HEK293 (cell line): ENCODE measurements around the gene TMOD2.

ENCODE experiments used
- CTCF ChIA-PET: fragments of 350-600 bp; formaldehyde crosslinking; extraction: SDS; loops from one replicate; lab custom pipeline; 2021; ENCODE audit warnings: antibody characterized with exemption; lab: Yijun Ruan, JAX
- POLR2A ChIA-PET: fragments of 300-600 bp; formaldehyde crosslinking; extraction: SDS; loops from one replicate; lab custom pipeline; 2020; ENCODE audit warnings: antibody characterized with exemption, inconsistent platforms; lab: Yijun Ruan, JAX
- H3K27ac ChIP-seq: fragments of 200-500 bp; sonication (Bioruptor generic); 2 replicates; pipeline ENCODE4 v1.5.1; 2014; ENCODE audit warnings: low read depth, low read length, control low read depth, inconsistent platforms; ENCODE audit errors: extremely low read depth
- H3K36me3 ChIP-seq, 2 experiments: fragments of 200-500 bp in 1 of 2; sonication (Bioruptor generic) in 1 of 2; 1 replicate in 1 of 2; 2 replicates in 1 of 2; pipeline ENCODE4 v1.5.1; 2014 to 2017; ENCODE audit warnings: inconsistent platforms in 2 of 2, low read length in 2 of 2; ENCODE audit not compliant: control insufficient read depth in 2 of 2, insufficient read depth in 1 of 2
- H3K4me1 ChIP-seq: fragments of 200-500 bp; sonication (Bioruptor generic); 2 replicates; pipeline ENCODE4 v1.5.1; 2014; ENCODE audit warnings: mild to moderate bottlenecking, low read length, inconsistent platforms; ENCODE audit not compliant: control insufficient read depth, insufficient read depth
- H3K4me3 ChIP-seq: 2 replicates; pipeline ENCODE4 v1.5.1; 2011; ENCODE audit warnings: low read depth, mild to moderate bottlenecking, control low read depth, low read length, moderate library complexity
- H3K9me3 ChIP-seq: fragments of 200-500 bp; sonication (Bioruptor generic); 2 replicates; pipeline ENCODE4 v1.5.1; 2014; ENCODE audit warnings: low read depth, low read length, inconsistent platforms; ENCODE audit not compliant: control insufficient read depth, insufficient read depth
- GLIS1 ChIP-seq: fragments of 450-650 bp; formaldehyde crosslinking; IDR thresholded peaks from 2 replicates; pipeline ENCODE4 v1.5.1; 2016; ENCODE audit warnings: missing biosample characterization, missing genetic modification characterization
- IKZF3 ChIP-seq: fragments of 450-650 bp; IDR thresholded peaks from 2 replicates; pipeline ENCODE4 v1.5.0; 2018; ENCODE audit warnings: missing biosample characterization, mild to moderate bottlenecking, missing genetic modification characterization, moderate library complexity
- PRDM1 ChIP-seq: fragments of 450-650 bp; formaldehyde crosslinking; IDR thresholded peaks from 2 replicates; pipeline ENCODE4; 2016; ENCODE audit warnings: missing biosample characterization, missing genetic modification characterization
- SALL2 ChIP-seq: fragments of 450-650 bp; formaldehyde crosslinking; IDR thresholded peaks from 2 replicates; pipeline ENCODE4 v1.5.0; 2017; ENCODE audit warnings: missing biosample characterization, mild to moderate bottlenecking, missing genetic modification characterization, borderline replicate concordance
- SETDB1 ChIP-seq: IDR thresholded peaks from one replicate; pipeline ENCODE4 v1.6.1; 2017; ENCODE audit warnings: mild to moderate bottlenecking, low read length, moderate library complexity, mixed read lengths; ENCODE audit not compliant: insufficient read length
- TRIM28 ChIP-seq: IDR thresholded peaks from 2 replicates; pipeline ENCODE4 v1.6.1; 2011; ENCODE audit warnings: low read length, control low read depth, borderline replicate concordance
- TSHZ1 ChIP-seq: fragments of 450-650 bp; formaldehyde crosslinking; IDR thresholded peaks from 2 replicates; pipeline ENCODE4 v1.5.1; 2016; ENCODE audit warnings: missing biosample characterization, missing genetic modification characterization, borderline replicate concordance
- ZBTB10 ChIP-seq: fragments of 450-650 bp; formaldehyde crosslinking; IDR thresholded peaks from 2 replicates; pipeline ENCODE4 v1.5.1; 2016; ENCODE audit warnings: missing biosample characterization, missing genetic modification characterization
- ZBTB20 ChIP-seq: fragments of 450-650 bp; formaldehyde crosslinking; IDR thresholded peaks from 2 replicates; pipeline ENCODE4 v1.5.1; 2016; ENCODE audit warnings: missing biosample characterization, missing genetic modification characterization
- ZNF10 ChIP-seq: fragments of 450-650 bp; formaldehyde crosslinking; IDR thresholded peaks from 2 replicates; pipeline ENCODE4 v1.5.1; 2017; ENCODE audit warnings: missing biosample characterization, missing genetic modification characterization
- ZNF112 ChIP-seq: fragments of 450-650 bp; formaldehyde crosslinking; IDR thresholded peaks from 2 replicates; pipeline ENCODE4 v1.5.0; 2017; ENCODE audit warnings: missing biosample characterization, missing genetic modification characterization
- ZNF155 ChIP-seq: fragments of 450-650 bp; formaldehyde crosslinking; IDR thresholded peaks from 2 replicates; pipeline ENCODE4 v1.5.1; 2016; ENCODE audit warnings: missing biosample characterization, missing genetic modification characterization
- ZNF223 ChIP-seq: fragments of 450-650 bp; formaldehyde crosslinking; IDR thresholded peaks from 2 replicates; pipeline ENCODE4 v1.5.1; 2016; ENCODE audit warnings: missing biosample characterization, missing genetic modification characterization
- ZNF645 ChIP-seq: fragments of 450-650 bp; formaldehyde crosslinking; IDR thresholded peaks from 2 replicates; pipeline ENCODE4; 2016; ENCODE audit warnings: missing biosample characterization, missing genetic modification characterization
- ZNF664 ChIP-seq: fragments of 450-650 bp; formaldehyde crosslinking; IDR thresholded peaks from 2 replicates; pipeline ENCODE4 v1.5.1; 2016; ENCODE audit warnings: missing biosample characterization, missing genetic modification characterization
- ZNF701 ChIP-seq: fragments of 450-650 bp; formaldehyde crosslinking; IDR thresholded peaks from 2 replicates; pipeline ENCODE4 v1.5.1; 2016; ENCODE audit warnings: missing biosample characterization, missing genetic modification characterization
- ZNF791 ChIP-seq: fragments of 450-650 bp; formaldehyde crosslinking; IDR thresholded peaks from 2 replicates; pipeline ENCODE4 v1.5.1; 2016; ENCODE audit warnings: missing biosample characterization, missing genetic modification characterization
- ZNF843 ChIP-seq: fragments of 450-650 bp; formaldehyde crosslinking; IDR thresholded peaks from 2 replicates; pipeline ENCODE4 v1.5.1; 2016; ENCODE audit warnings: missing biosample characterization, missing genetic modification characterization
- ZSCAN30 ChIP-seq: fragments of 450-650 bp; IDR thresholded peaks from 2 replicates; pipeline ENCODE4 v1.5.1; 2018; ENCODE audit warnings: missing biosample characterization, mild to moderate bottlenecking, missing genetic modification characterization, moderate library complexity
- TF ChIP-seq, protein P1 (sequence below): fragments of 450-650 bp; formaldehyde crosslinking; conservative IDR thresholded peaks from 2 replicates; pipeline ENCODE4 v1.5.1; 2016; ENCODE audit warnings: low read depth, missing biosample characterization, missing genetic modification characterization

TMOD2 gene

DNA sequence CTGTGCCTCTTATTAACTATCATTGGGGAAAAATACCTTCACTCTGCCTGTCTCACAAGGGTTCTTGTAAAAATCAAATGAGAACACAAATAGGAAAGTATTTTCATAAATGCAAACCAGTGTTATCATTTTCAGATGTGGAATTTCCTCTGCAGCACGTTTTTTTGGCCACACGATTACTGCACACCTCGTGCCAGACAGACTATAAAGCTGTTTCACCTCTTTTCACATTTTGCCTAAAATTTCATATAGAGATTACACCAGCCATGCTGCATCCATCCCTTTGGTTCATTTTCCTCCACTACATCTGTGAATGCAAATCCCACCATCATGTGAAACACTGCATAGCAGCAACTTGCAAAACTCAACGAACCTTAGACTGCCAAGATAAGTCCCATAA is 1.2 kb upstream of the TMOD2 start:
- H3K4me1 ChIP-seq = 0 out of 2 replicates have a peak, but pooled peaks cover 2% of the 10 kb centered on the region
- no peaks in the 10 kb centered on the region for H3K36me3 ChIP-seq
- no peak for TF ChIP-seq ZBTB20
- TF ChIP-seq SETDB1 = no peak
- no peak for TF ChIP-seq TRIM28
- no peak for TF ChIP-seq ZNF843 (tag by site-specific recombination)
- TF ChIP-seq SALL2 = no peak
- TF ChIP-seq, all 188 proteins: peak for 0
- no peak overlapping the region for H3K27ac ChIP-seq
- no peak overlapping the region for H3K4me3 ChIP-seq
- H3K9me3 ChIP-seq = no peaks in the 10 kb centered on the region
- POLR2A ChIA-PET = no interaction called here
- CTCF ChIA-PET = no interaction called here

DNA sequence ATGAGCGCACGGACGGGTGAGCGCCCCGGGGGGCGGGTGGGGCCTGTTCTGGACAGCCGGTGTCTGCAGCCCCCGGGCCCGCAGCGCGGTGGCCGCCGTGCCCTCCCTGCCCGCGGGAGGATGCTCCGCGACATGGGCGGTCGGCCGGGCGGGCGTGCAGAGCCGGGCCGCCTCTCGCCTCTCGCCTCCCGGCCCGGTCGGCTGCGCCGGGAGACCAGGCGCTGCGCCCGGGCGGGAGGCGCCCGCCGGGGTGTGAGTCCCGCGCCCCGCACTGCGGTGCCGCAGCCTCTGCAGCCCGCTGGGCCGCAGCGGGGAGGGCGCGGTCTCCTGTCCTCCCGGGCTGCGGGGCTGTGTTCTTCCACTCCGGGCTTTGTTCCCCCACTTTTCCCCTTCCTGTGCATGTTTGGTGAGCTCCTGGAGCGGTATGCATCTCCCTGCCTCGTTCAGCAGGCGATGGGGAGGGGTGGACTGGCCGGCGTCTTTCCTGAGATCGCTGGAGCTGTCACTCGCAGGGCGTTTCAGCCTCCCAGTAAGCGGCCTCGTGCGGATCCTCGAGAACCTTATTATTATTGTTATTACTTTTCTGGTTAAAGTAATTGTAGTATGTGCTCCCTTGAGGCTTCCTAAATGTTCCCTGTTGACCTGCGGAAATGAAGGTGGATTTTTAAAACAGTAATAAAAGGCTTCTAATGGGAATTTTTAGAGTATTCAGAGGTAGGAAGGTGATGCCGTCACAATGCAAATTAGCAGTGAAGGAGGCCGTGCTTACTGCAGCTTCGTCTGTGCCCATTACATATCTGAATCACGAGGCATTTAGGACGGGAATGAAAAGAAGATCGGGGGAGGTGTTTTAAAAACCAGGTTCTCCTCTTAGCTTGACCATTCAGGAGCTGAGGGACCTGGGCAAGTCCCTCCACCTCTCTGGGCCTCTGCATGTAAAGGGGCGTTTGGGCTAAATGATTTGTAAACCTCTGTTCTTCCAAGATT is 593 bp downstream of the TMOD2 start:
- Histone ChIP-seq H3K9me3 (no peaks in the 10 kb centered on the region), H3K36me3 (no peaks in the 10 kb centered on the region), H3K27ac (no peak overlapping the region; the same call in 1 of the 2 replicates), H3K4me3 (peak overlapping the region; percentile 66), H3K4me1 (0 out of 2 replicates have a peak, but pooled peaks cover 2% of the 10 kb centered on the region)
- ChIA-PET CTCF (interaction anchor here (0.6 to 1.1 kb wide), 2 partner anchors 13 to 25 kb away, joined by 3 to 4 read pairs; no protein-coding TSS in a partner anchor), POLR2A (interaction anchor here (0.6 kb wide), 2 partner anchors 13 to 219 kb away, joined by 3 read pairs; partner anchors contain the start of gene LEO1)
- TF ChIP-seq ZNF10 (tag by site-specific recombination) (peak; percentile 51; the same call in 1 of the 2 replicates), ZNF791 (tag by site-specific recombination) (no peak), SETDB1 (no peak), ZBTB10 (tag by site-specific recombination) (no peak), ZNF223 (tag by site-specific recombination) (no peak), ZNF664 (tag by site-specific recombination) (no peak), SALL2 (no peak), PRDM1 (tag by site-specific recombination) (no peak), ZNF645 (tag by site-specific recombination) (no peak), ZSCAN30 (tag by site-specific recombination) (no peak), ZNF112 (tag by site-specific recombination) (no peak), GLIS1 (no peak), TSHZ1 (tag by site-specific recombination) (no peak), ZNF155 (no peak), IKZF3 (tag by site-specific recombination) (no peak), ZNF701 (no peak)
- TF ChIP-seq, protein P1, sequence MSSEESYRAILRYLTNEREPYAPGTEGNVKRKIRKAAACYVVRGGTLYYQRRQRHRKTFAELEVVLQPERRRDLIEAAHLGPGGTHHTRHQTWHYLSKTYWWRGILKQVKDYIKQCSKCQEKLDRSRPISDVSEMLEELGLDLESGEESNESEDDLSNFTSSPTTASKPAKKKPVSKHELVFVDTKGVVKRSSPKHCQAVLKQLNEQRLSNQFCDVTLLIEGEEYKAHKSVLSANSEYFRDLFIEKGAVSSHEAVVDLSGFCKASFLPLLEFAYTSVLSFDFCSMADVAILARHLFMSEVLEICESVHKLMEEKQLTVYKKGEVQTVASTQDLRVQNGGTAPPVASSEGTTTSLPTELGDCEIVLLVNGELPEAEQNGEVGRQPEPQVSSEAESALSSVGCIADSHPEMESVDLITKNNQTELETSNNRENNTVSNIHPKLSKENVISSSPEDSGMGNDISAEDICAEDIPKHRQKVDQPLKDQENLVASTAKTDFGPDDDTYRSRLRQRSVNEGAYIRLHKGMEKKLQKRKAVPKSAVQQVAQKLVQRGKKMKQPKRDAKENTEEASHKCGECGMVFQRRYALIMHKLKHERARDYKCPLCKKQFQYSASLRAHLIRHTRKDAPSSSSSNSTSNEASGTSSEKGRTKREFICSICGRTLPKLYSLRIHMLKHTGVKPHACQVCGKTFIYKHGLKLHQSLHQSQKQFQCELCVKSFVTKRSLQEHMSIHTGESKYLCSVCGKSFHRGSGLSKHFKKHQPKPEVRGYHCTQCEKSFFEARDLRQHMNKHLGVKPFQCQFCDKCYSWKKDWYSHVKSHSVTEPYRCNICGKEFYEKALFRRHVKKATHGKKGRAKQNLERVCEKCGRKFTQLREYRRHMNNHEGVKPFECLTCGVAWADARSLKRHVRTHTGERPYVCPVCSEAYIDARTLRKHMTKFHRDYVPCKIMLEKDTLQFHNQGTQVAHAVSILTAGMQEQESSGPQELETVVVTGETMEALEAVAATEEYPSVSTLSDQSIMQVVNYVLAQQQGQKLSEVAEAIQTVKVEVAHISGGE (tag by site-specific recombination) = peak; percentile 49; the same call in 1 of the 2 replicates
